Measurements from ENCODE around the gene KCTD13.

DNA sequence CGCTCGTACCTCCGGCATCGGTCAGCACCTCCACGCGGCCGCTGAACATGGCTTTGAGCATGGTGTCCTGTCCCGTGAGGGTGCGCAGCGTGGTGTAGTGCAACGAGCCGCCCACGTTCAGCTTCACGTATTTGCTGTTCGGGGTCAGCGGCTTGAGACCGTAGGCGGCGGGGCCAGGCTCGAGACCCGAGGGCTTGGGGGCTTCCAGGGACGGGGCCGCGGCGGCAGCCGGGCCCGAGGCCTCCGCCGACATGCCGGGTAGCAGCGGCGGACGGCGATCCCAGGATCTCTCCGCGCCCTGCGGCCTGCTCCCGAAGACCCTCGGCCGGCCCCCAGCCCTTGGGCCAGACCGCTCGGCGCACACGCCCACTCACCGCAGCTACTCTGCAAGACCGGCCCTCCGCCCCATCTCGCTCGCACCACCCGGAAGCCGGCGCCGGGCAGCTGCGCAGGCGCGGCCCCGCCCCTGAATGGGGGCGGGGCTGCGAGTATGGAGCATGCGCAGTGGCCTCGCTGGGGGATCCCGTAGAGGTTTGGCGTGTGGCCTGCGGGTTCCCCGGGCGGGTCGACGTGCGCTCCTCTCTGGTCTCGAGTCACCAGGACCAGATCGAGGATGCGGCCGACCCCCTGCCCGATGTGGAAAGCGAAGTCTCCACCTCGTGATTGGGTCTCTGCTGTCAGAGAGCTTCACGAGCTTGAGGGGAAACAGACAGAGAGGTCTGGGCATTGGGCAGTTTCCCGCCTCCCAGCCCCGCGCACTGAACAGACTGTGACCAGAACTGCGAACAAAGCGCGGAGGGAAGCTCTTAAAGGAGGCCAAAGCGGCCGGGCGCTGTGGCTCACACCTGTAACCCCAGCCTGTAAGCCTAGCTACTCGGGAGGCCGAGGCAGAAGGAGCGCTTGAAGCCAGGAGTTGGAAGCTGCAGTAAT lies at the start of gene KCTD13:
- TF ChIP-seq, protein P1, sequence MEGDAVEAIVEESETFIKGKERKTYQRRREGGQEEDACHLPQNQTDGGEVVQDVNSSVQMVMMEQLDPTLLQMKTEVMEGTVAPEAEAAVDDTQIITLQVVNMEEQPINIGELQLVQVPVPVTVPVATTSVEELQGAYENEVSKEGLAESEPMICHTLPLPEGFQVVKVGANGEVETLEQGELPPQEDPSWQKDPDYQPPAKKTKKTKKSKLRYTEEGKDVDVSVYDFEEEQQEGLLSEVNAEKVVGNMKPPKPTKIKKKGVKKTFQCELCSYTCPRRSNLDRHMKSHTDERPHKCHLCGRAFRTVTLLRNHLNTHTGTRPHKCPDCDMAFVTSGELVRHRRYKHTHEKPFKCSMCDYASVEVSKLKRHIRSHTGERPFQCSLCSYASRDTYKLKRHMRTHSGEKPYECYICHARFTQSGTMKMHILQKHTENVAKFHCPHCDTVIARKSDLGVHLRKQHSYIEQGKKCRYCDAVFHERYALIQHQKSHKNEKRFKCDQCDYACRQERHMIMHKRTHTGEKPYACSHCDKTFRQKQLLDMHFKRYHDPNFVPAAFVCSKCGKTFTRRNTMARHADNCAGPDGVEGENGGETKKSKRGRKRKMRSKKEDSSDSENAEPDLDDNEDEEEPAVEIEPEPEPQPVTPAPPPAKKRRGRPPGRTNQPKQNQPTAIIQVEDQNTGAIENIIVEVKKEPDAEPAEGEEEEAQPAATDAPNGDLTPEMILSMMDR (IDR thresholded peaks at IDR 0.05) = no peak
- no peak for TF ChIP-seq EP300 (IDR thresholded peaks at IDR 0.05)
